Activated CD8-positive, alpha-beta memory T cell treated with anti-CD3 and anti-CD28 coated beads for 48 hours (primary cell): ENCODE results near the gene GATA3.

Experiments used
- DNase-seq, 3 experiments: peaks; one replicate each; pipeline ENCODE4 v3.0.0-alpha.2; 2020; ENCODE audit warnings: low read depth in 2 of 3, low spot score in 2 of 3

Gene GATA3

DNA sequence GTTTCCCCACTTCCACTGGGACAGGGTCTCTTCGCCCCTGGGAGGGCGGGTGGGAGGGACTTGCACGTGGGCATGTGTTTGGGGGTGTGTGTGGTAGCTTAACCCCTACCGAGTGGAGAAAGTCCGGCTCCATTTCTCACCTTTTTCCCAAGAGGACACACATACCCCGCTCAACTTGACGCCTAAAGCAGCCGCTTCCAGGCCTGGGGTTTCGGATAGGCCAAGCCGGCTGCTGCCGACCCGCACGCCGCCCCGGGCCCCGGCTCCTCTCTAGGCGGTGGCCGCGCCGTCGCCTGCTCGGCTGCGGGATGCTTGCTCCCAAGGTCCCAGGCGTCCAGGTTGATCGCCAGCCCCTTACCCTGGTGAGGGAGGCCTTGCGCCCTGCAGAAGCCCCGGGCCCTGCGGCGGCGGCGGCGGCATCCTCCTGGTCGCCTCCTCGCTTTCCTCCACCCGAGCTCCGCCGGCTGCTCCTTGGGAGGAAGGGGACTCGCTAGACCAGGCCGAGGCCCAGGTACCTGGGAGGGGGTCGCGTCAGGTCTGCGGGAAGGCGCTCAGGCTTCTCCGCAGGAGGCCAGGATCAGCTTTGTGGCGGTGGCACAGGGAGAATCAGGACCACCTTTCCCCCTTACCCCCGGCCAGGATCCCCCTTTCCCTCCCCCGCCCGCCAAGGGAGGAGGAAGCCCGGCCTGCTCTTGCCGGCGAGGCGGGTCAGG lies 3.2 kb upstream of the GATA3 start:
- DNase-seq, result no peak

DNA sequence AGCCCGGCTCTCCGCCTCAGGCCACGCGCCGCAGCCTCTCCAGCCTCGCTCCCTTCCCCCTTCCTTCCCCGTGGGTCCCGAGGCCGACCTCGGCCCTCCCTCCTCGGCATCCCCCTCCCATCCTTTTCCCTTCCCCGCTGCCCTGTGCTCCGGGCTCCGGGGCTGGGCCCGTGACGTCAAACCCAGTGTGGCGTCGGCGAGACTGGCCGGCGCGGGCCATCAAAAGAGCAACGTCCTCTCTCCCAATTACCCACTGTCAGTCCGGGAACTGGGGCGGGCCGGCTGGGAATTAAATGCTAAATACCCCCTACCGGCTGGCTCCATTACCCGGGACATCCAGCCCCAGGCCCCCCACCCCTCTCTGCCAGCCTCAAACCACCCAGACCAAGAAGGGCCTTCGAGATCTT lies 2.6 kb upstream of the GATA3 start:
- DNase-seq, result no peak

DNA sequence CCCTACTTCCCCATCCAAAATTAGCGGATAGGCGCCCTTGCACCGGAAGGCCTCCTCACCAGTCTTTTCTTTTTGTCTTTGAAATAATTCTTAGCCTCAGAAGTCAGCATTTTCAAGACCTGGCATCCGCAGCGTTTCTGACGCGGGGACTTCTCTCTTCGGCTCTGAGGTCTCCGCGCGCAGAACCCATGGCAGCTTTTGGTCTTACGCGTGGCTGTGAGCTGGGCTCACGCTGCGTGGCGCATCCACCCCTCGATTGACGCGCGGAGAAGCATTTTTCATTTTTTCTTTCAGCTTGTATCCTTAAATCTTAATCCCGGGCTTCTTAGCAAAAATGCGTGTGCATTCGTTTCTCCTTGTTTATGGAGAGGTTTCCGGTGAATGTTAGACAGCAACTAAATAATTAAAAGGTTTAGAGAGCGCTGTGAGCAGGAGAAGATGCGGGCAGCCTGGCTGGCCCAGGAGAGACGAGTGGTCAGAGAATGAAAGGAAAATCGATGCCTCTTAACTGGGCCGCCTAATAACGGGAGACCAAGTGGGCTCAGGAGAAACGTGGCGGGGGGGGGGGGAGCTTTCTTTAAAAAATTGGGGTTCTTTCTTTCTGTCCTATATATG lies 2.0 kb upstream of the GATA3 start:
- DNase-seq, result no peak

DNA sequence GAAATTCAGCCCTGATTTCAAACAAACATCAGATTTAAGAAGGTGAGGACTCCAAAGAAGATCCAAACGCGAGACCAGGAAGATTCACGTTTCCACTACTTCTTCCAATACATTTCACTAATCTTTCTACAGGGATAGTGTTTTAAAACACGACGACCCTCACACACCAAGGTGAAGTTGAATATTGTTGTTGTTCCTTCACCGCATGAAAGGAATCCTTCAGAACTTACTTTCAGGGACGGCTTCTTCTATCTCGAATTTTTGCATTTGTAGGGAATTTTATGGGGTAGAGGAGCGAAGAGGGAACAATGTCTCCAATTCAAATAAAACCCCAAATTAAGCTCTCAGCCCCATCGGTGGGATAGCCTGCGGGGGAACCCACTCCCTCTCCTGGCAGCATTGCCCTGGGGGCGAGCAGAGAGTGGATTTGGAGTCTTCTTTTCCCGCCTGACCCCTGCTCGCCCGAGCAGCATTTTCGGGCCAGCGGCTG lies 1.5 kb upstream of the GATA3 start:
- DNase-seq, result no peak

DNA sequence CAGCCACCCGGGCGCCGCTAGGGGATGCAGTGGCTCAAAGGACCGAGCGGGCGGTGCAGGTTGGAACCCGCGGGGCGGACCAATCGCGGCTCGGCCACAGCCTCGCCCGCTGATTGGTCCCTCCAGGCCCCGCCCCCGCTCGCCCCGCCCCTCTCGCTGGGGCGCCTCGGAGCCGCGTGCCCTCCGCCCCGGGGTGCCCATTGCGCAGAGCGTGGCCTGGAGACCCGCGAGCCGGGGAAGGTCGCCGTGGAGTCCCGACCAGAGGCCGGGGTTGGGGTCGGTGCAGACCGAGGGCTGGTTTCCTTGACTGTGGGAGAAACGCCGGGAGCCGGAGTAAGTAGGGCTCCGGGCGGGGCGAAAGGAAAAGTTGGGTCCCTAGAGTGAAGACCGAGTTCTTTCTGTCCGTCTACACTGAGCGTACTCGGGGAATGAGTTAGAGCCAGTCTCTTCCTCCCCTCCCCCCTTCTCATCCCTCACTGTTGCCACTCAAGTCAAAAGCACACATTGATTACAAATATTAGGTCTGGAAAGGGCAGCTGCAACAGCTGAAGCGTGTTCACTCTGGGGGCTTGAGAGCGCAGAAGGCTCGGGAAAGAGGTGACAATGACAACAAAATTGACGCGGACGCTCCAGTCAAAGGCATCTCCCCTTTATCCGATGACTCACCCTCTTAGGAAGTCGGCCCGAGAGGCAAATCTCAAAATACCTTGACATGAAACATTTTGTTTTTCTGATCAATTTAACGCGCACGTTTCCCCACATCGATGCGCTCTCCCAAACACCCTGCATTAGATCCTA lies 843 bp upstream of the GATA3 start:
- DNase-seq, result peak; percentile 85 to 94 (median 88)

DNA sequence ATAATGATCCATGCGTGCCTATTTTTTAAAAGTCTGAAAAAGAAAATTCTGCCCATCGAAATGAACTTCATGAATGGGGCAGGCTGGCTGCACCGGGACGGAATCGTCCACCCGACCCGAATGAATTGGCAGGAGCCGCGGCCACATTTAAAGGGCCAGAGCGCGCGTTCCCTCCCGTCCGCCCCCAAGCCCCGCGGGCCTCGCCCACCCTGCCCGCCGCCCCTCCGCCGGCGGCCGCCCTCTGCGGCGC lies 319 bp upstream of the GATA3 start:
- no peak for DNase-seq

DNA sequence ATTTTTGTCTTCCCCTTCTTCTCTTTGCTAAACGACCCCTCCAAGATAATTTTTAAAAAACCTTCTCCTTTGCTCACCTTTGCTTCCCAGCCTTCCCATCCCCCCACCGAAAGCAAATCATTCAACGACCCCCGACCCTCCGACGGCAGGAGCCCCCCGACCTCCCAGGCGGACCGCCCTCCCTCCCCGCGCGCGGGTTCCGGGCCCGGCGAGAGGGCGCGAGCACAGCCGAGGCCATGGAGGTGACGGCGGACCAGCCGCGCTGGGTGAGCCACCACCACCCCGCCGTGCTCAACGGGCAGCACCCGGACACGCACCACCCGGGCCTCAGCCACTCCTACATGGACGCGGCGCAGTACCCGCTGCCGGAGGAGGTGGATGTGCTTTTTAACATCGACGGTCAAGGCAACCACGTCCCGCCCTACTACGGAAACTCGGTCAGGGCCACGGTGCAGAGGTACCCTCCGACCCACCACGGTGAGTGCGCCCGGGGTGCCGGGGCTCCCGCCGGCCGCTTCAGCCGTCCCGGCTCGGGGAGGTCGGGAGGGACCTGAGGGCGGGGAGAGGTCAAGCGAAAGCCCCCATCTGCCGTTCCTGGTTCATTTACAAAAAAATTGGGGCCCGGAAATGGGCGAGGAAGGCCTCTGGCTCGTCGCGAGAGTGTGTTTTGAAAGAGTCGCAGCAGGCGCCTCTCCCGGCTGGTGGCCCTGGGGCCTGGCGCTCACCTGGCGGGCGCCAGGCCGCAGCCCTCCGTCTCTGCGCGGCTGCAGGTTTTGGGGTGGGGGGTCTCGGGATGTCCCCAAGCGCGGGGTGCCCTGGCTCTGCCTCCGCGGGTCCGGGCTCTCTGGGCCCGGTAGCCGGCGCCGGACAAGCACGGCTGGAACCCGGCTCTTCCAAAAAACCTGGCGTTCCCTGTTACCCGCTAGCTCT lies 1.2 kb downstream of the GATA3 start:
- no peak for DNase-seq

DNA sequence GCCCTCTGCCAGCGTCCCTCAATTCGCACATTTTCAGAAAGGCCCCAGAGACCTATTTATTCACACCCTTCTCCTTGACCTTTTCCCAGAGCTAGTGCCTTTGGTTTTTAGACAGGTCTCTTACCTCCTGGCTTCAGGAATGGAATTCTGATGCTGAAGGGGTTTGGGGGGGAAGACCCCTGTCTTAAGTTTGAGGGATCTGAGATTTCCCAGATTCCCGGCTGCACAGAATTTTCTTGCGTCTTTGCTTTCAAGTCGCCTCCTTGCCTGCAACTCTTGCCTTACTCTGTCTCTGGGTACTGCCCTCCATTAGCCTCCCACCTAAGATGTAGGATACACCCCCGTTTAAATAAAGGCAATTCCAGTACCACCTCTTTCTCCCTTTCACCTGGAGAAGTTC lies 1.9 kb downstream of the GATA3 start:
- DNase-seq, result no peak

DNA sequence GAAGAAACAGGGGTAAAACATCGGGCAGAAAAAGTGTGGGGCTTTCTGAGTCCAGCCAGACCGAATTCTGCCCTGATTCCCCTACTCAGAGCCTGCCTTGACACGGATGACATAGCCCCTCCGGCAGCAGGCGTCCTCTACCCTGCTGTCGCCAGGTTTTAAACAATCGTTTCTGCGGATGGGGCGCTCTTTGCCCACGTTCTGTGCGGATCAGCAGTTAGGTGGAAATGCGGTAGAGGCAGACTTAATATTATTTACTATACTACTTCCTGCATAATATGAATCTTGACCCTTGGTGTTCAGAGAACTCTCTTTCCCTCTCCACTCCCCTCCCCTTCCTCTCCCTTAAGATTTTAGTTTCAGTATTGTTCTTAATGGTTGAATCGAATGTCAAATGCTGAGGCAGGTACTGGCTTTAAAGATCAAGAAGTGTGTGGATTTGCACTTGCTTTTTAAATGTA lies 2.4 kb downstream of the GATA3 start:
- DNase-seq, result no peak

DNA sequence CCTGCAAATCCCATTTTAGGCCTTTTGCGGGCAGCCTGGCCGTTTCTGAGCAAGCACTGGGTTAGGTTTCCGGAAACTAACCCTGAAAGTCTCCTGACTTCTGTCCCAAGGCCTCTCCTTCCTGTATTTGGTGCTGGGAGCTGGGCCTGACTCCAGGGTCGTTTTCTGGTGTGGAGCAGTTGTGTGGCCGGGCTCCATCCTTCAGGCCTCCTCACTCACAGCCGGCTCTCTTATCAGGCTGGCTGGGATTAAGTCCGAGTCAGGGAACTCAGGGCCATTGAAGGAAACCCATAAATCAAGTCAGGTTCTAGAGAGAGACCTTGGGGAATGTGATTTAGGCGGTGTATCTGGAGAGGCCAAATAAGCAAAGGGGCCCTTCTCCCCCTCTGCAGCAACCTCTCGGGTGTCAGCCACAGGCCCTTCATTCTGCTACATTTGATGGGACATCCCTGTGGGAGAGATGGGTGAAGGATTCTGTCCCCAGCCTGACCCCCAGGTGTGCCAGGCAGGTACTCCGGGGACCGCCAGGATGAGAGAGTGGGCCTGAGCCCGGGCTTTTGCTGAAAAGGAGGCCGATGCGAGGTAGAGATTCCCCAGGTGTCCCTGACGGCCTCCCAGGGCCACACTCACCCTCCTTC lies 3.3 kb downstream of the GATA3 start:
- no peak for DNase-seq

DNA sequence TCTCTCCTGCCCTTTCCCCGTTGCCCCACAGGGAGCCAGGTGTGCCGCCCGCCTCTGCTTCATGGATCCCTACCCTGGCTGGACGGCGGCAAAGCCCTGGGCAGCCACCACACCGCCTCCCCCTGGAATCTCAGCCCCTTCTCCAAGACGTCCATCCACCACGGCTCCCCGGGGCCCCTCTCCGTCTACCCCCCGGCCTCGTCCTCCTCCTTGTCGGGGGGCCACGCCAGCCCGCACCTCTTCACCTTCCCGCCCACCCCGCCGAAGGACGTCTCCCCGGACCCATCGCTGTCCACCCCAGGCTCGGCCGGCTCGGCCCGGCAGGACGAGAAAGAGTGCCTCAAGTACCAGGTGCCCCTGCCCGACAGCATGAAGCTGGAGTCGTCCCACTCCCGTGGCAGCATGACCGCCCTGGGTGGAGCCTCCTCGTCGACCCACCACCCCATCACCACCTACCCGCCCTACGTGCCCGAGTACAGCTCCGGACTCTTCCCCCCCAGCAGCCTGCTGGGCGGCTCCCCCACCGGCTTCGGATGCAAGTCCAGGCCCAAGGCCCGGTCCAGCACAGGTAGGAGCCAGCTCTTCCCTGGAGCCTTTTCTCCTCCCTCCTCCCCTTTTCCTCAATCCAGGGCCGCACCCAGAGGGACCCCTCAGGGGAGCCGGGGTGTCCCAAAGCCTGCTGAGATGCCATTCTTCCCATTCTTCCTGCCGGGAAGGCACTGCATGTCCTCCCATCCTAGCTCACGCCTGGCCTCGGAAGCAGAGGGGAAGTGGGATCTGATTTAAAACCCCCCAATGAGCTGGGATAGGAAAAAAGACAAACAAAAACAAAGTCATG lies 4.0 kb downstream of the GATA3 start:
- no peak for DNase-seq

DNA sequence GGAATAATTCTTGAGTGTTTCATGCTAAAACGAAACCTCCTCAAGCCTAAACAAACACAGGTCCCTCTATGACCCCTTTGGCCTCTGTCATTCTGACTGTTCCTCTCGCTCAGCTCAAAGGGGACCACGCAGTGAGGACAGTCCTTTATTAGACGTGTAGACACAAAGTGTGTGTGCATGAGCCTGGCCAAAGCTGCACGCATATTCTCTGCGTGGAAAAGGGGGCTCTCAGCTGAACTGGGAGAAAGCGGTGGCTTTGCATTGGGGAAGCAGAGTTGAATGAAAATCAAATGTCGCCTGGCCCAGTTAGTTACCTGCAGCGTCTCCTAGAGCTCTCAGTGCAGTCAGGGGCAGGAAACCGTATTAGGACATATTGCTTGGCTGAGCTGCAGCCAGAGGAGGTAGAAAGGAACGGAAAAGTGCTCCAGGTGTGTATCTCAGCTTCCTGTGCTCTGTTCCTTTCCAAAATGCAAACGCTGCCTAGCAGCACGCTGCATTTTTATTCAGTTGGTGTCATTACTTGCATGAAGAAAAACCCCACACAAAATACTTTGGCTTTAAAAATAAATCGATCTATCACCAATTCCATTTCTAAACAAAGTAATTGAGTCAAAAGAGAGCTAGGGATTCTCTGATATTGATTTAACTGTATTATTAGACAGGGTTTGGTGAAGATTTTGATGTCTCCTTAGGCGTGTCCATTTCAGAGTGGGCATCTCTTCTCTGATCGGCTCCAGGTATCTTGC lies 4.9 kb downstream of the GATA3 start:
- DNase-seq, result no peak

DNA sequence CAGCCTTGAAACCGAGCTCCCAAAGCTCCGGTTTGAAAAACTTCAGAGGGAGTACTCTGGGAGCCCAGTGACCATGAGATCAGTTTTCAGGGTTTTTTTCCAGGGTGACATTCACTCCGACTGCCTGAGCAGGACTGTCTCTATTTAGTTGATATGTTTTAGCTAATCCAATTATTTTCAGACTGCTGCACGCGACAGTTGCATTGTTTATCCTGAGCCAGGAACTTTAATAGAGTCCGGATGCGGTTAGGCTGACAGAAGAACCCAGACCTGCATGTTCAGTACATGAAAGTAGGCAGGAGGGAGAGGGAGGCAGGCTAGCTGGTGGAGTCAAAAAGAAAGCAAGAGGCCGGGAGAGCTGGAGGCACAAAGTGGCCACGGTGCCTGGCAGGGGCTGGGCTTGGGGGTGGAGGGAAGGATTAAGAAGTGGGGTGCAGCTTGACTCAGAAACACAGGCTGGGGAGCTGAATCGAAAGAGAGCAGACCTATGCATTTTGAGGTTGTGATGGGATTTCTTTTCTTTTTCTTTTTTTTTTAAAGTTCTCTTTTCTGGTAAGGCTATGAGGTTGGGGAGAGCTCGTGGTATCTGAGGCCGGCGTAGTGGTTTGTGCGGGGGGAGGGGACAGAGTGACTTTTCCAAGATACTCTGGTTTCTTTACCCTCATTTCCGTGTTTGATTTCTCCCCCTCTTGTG lies 5.7 kb downstream of the GATA3 start:
- no peak for DNase-seq

DNA sequence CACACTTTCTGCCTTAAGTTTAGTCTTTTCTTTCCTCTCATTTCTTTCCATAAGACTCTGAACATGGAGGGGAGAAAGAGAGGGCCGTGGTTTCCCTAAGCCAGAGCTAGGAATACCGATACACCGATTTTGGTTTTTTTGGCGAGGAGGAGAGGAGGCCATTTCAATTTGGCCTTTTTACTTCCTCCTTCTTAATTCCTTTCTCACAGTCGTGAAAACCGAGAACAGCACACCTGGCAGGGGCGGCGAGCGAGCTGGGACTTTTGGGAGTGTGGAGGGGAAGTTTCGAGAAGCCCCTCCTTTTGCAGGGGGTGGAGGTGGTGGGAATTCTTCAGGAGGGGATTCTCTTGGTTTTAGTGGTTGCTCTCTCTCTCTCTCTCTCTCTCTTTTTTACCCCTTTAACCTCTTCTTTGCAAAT lies 6.2 kb downstream of the GATA3 start:
- no peak for DNase-seq

DNA sequence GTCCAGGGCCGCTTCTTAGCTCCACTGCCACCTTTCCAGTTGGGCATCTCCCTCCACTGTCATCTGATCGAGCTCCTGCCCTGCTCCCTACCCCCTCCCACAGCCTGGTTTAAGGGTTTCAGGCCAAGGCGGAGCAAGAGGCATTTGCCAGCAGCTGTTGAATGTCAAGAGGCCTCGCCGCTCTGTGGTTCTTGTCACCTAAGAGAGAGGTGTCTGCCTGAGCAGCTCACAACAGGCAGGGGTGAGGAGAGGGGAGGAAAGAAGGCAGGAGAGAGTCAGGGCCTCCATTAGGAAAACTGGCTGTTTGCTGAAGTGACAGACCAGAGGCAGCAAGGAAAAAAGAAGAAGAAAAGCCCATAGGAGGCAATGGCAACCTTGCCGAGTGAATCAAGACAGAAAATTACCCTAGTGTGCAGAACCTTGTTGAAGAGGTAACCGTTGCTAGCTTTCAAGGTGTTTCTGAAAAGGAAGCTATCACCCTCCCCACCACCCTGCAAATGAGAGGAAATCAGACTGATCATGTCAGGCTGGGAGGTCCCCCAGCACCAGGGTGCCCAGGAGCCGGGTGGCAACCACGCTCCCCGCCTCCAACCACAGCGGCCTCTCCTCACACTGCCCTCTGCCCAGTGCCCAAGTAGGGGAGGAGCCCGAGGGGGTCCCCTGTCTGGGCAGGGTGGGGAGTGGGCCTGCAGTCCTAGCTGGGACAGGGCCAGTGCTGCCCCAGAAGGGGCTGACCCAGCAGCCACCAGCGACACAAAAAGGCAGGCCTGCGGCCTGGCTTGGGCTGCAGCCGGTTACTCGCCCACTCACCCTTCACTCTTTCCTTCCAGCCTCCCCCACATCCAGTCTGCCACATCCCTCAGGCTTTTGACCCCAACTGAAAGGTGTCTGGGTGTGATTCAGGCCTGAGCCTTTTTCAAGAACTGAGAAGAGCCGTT lies 7.1 kb downstream of the GATA3 start:
- no peak for DNase-seq

DNA sequence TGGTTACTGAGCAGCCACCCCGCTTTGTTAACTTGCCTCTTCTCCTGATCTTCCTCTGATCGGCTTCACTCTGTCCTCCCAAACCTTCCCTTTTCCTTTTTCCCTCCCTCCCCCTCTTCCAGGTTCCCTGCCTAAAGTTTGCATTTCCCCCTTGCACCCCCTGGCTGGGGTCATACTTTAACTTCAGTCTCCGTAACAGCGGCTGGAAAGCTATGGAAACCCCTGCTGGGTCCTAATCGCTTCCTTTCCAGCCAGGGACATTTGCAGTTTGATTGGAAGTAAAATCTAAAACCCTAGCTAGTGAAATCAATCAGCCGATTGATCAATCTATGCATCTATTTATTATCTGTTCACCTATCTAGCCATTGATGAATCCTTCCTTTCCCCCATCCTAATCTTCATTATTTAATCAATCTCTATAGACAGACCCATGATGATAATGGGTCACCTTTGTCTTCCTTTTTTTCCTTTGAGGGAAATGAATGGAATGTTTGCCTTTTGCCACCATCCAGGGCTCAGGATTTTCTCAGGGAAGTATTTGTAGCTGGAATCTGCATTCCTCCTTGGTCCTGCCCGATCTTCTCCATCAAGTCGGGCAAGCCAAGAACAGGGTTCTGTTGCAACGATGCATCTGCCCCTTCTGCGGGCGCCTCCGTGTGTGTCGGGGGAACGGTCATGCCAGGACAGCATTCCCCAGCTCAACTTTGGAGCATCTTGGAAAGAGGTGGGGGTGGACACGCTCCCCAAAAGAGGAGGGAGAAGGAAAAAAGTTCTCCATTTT lies 8.8 kb downstream of the GATA3 start:
- no peak for DNase-seq

DNA sequence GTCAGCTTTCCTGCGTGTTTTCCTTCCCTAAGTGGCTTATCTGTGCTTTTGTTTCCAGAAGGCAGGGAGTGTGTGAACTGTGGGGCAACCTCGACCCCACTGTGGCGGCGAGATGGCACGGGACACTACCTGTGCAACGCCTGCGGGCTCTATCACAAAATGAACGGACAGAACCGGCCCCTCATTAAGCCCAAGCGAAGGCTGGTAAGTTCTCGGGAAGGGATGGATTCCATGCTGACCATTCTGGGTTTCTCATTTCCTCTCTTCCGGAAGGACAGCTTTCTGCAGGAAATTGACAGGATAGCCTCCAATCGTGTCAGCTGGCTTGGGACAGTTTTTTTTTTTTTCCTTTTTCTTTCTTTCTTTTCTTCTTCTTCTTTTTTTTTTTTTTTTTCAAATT lies 9.4 kb downstream of the GATA3 start:
- no peak for DNase-seq
